Middle frontal gyrus (tissue), 1 donor: ENCODE results near the gene NOP53.
"Not testable (repeated sequence)": the region's sequence is repeated elsewhere in the genome, so short reads cannot be mapped to it uniquely, and the experiment has no call there.

Experiments
- DNase-seq: peaks from one replicate; pipeline ENCODE4 v3.0.0-alpha.2; 2015; ENCODE audit warnings: low spot score; ENCODE audit errors: extremely low spot score

The NOP53 gene

DNA sequence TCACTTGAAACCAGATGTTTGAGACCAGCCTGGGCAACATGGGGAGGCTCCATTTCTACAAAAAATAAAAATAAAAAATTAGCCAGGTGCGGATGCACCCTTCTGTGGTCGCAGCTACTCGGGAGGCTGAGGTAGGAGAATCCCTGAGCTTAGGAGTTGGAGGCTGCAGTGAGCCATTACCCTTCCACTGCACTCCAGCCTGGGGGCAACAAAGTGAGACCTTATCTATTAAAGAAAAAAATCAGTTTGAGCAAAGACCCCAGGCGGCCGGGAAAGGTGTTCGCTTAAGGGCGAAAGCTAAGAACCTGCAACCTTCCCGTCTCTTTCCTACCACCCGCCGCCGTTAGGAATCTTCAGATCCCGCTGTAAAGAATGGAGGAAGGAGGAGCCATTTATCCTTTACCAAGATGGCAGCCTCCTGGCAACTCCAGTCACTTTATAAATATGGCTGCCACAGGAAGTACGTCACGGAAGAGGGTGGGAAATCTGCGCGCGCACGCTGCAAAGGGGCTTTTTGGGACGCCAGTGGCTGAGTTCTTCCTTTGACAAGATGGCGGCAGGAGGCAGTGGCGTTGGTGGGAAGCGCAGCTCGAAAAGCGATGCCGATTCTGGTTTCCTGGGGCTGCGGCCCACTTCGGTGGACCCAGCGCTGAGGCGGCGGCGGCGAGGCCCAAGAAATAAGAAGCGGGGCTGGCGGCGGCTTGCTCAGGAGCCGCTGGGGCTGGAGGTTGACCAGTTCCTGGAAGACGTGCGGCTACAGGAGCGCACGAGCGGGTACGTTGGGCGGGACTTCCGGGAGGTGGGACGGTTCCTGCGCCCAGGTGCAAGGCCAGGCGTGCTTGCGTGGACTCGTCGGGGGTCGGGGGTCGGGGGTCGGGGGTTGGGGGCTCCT is at the start of gene NOP53:
Gene NOP53, plus strand, starts transcription at position 537 of the 892 bp plus-strand sequence. Its CDS starts 14 bp downstream, at position 551.
- DNase-seq: peak; percentile 94

DNA sequence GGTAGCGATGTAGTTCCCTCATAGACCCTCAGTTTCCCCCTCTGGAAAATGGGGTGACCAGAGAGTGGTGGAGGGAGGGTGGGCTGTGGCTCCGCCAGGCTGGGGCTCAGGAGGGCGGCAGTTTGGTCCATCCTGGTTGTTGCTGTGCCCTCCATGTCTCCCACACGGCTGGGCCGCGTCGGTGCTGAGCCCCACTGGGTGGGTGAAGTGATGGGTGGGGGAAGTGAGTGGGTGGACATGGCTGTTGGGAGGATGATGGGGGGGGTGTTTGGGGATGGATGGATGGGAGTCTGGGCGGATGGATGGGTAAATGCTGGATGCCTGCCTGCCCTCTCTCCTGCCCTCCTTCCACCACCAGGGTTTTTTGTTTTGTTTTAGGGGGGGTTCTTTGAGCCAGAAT is 48.7 kb upstream of the NOP53 start:
- no peak for DNase-seq

DNA sequence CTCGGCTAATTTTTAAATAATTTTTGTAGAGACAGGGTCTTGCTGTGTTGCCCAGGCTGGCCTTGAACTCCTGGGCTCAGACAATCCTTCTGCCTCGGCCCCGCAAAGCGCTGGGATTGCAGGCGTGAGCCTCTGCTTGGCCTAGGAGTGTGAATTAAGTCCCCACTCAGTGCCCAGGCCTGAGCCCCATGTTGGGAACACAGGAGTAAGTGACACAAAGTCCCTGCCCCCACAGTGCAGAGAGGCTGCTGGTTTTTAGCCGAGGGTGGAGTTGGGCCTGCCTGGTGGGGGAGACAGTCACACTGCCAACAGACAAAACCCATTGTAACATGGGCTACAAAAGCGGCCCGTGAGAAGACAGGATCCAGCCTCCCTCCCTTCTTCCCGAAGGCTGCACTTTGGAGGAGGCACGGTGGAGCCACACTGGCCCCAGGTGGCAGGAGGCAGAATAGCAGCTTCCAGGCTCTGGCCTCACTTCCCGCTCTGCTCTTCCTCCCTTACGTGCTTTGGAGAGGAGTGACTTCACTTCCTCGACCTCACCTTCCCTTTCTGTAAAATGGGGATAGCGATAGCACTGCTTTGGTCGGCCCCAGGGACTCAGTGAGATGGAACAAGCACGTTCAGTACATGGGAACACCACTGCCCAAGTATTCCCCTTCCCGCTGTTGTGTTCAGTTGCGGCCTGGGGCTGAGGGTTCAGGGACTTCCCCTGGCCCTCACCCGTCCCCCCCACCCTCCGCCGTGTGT is 47.3 kb upstream of the NOP53 start:
- peak; percentile 83 for DNase-seq

- DNase-seq: no peak
These were observed 46.6 kb upstream of the NOP53 start for GRCh38 chr19:47698631-47699359.

DNA sequence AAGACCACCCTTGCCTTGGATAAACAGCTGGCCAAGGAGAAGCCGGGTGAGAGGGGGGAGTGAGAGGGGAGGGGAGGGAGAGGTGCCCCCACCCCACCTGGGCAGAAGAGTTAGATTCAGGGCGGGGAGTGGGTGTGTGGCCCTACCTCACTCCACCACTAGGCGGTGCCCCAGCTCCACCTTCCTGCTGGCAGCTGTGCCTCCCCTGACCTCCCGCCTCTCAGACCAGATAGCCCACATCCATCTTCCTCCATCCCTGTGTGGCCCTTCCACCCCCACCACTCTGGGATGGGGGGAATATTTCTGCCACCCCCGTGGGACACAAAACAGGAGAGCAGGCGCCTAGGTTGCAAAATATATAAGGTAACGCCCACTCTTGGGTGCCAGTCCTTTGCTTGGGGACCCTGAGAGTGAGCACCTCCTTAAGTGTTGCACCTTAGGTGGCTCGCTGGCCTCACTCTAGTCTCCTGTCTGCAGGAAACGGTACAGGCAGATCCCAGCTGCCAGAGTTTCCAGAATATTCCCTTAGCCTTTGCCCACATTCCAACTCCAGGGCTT is 45.9 kb upstream of the NOP53 start:
- DNase-seq: no peak

GRCh38 chr19:47700934-47701716 is 44.2 kb upstream of the NOP53 start:
- no peak for DNase-seq

- no peak for DNase-seq
These were observed 43.4 kb upstream of the NOP53 start for GRCh38 chr19:47701717-47702552.

- no peak for DNase-seq
These were observed 42.7 kb upstream of the NOP53 start for GRCh38 chr19:47702671-47703070.

DNA sequence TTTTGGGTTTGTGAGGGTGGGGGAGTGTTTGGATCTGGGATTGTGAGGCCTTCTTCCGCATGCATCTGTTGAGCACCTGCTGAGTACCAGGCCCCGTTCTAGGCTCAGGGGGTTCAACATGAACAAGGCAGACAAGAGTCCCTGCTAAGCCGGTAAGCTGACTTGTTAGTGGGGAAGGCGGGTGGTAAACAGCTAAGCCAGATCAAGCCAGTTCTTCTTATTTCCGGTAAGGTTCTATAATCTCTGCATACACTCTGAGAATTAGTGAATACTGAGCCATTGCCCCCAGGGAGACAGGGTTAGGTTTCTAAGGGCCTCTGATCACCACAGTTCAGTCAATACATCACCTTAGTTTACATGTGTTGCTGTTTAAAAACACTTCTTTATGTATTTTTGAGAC is 42.0 kb upstream of the NOP53 start:
- DNase-seq: no peak

GRCh38 chr19:47704024-47704423 is 41.3 kb upstream of the NOP53 start:
- no peak for DNase-seq

DNA sequence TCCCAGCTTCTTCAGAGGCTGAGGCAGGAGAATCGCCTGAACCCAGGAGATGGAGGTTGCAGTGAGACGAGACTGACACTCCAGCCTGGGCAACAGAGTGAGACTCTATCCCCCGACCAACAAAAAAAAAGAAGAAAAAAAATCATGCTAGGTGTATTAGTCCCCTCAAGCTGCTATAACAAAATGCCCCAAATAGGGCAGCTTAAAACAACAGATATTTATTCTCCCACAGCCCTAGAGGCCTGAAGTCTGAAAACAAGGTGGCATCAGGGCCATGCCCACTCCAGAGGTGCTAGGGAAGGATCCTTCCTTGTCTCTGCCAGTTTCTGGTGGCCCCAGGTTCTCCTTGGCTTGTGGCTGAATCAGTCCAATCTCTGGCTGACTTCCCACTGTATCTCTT is 40.7 kb upstream of the NOP53 start:
- no peak for DNase-seq

DNA sequence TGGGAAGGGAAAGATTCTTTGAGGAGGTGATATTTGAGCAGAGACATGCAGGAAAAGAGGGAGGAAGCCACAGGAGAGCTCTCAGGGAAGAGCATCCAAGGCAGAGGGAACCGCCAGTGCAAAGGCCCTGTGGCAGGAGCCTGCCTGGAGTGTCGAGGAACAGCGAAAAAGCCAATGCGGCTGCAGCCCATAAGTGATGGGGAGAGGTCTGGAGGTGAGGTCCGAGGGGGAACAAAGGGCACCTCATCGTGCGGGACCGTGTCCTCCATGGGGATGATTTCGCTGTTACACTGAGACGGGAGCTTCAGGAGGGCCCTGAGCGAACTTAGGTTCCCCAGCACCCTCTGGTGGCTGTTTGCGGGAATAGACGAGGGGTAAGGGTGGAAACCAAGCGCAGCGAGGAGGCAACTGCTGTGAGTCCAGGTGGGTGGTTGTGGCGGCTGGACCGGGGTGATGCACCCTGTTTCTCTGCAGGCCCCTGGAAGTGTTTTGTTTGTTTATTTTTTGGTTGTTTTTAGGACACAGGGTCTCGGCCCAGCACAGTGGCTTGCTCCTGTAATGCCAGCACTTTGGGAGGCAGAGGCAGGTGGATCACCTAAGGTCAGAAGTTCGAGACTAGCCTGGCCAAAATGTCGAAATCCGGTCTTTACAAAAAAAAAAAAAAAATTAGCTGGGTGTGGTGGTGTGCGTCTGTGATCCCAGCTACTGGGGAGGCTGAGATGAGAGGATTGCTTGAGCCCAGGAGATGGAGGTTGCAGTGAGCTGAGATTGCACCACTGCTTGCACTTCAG is 38.0 kb upstream of the NOP53 start:
- DNase-seq: peak; percentile 49

DNA sequence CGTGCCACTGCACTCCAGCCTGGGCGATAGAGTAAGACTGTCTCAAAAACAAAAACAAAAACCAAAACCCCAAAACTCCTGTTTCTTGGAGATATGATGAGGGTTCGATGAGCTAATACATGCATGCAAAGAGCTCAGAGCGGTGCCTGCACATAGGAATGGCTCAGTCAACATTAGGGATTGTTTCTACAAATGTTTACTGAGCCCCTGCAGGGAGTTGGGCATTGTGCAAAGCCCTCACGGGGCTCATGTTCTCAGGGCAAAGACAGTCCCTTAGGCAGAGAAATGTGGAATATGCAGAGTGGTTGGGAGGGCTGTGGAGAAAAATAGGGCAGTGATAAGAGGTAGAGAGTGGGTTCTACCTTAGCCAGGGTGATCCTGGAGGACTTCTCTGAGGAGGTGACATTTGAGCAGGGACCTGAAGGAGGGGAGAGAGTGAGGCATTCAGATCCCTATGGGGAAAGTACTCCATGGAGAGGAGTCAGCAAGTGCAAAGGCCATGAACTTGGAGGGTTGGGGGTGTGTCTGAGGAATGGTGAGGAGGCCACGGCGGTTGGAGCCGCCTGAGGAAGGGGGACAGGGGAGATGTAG is 33.6 kb upstream of the NOP53 start:
- no peak for DNase-seq

GRCh38 chr19:47713046-47714021 is 32.0 kb upstream of the NOP53 start, which contains the start of gene EHD2:
Gene EHD2, plus strand, starts transcription at chr19:47713422. Its CDS starts 3,191 bp downstream, at chr19:47716613.
- no peak for DNase-seq

- DNase-seq: no peak
These were observed 31.0 kb upstream of the NOP53 start for GRCh38 chr19:47714339-47714738.

- not testable (repeated sequence) for DNase-seq
These were observed 30.5 kb upstream of the NOP53 start for GRCh38 chr19:47714855-47715254.

- DNase-seq: no peak
These were observed 28.9 kb upstream of the NOP53 start for GRCh38 chr19:47716270-47716937.
